Activated CD8-positive, alpha-beta memory T cell treated with anti-CD3 and anti-CD28 coated beads, Interleukin-2, amount 50 U/mL, for 48 hours (primary cell): ENCODE measurements around the gene RNF26.
"Not testable (repeated sequence)": the region's sequence is repeated elsewhere in the genome, so short reads cannot be mapped to it uniquely, and the experiment has no call there.

Experiments
- DNase-seq: peaks from one replicate; pipeline ENCODE4 v3.0.0-alpha.2; 2020

Gene RNF26

GRCh38 chr11:119372260-119373058 is 38.1 kb downstream of the RNF26 start:
- DNase-seq, result peak; percentile 42

GRCh38 chr11:119373059-119373920 is 39.0 kb downstream of the RNF26 start:
- DNase-seq, result peak; percentile 49

GRCh38 chr11:119373921-119374631 is 39.7 kb downstream of the RNF26 start:
- DNase-seq, result peak; percentile 70

GRCh38 chr11:119374632-119375336 is 40.5 kb downstream of the RNF26 start:
- peak; percentile 44 for DNase-seq

GRCh38 chr11:119375337-119376196 is 41.2 kb downstream of the RNF26 start:
- peak; percentile 41 for DNase-seq

GRCh38 chr11:119376197-119376847 is 42.0 kb downstream of the RNF26 start:
- DNase-seq, result peak; percentile 50

- DNase-seq, result peak; percentile 49
Measured at GRCh38 chr11:119377112-119377901, 43.0 kb downstream of the RNF26 start.

GRCh38 chr11:119377961-119378667 is 43.8 kb downstream of the RNF26 start:
- DNase-seq, result peak; percentile 44

GRCh38 chr11:119378851-119379465 is 44.6 kb downstream of the RNF26 start:
- no peak for DNase-seq

GRCh38 chr11:119380160-119380826 is 46.0 kb downstream of the RNF26 start:
- peak; percentile 47 for DNase-seq

- DNase-seq, result no peak
Measured at GRCh38 chr11:119380827-119381180, 46.5 kb downstream of the RNF26 start.

- peak; percentile 99 for DNase-seq
Measured at GRCh38 chr11:119381181-119381988, 47.1 kb downstream of the RNF26 start, which contains the start of gene USP2. Gene USP2 (minus strand): TSS chr11:119381690. CDS start chr11:119373480, 8,210 bp downstream.

- DNase-seq, result no peak
Measured at GRCh38 chr11:119382101-119382500, 47.8 kb downstream of the RNF26 start.

- DNase-seq, result not testable (repeated sequence)
Measured at GRCh38 chr11:119382513-119382912, 48.2 kb downstream of the RNF26 start.

GRCh38 chr11:119384332-119384731 is 50.0 kb downstream of the RNF26 start:
- DNase-seq, result no peak
